ENCODE measurements around the gene RTRAF. TPM values are rescaled to one million over a fixed set of nuclear protein-coding genes. Genes with fewer than 3 reads are reported as not detected.

RTRAF gene
- total and polyA plus RNA-seq, 8 donors: 4.9 to 202 (median 144) TPM

GRCh38 chr14:52008136-52008535 is 18.8 kb downstream of the RTRAF start:
- Histone ChIP-seq H3K27me3 (no peaks in the 10 kb centered on the region), H3K4me1 (peaks cover 1 to 29% (median 10%) of the 10 kb centered on the region in 4 donors), H3K4me3 (no peak overlapping the region), H3K9me3 (no peaks in the 10 kb centered on the region), H3K36me3 (peaks cover 57 to 92% (median 88%) of the 10 kb centered on the region in 4 donors), H3K27ac (no peak overlapping the region)
- TF ChIP-seq POLR2AphosphoS5 (IDR thresholded peaks at IDR 0.05) (no peak), POLR2A (IDR thresholded peaks at IDR 0.05) (no peak), EP300 (IDR thresholded peaks at IDR 0.05) (no peak)
- whole genome bisulfite sequencing, 5 donors: 91 to 99% (median 95%) methylated on average over 3 to 4 of the region's 4 CpGs
- intact Hi-C loops (cut with DNase I; ENCODE audit: low total_unique reads): no loop called here
- DNase-seq: no peak

GRCh38 chr14:52010173-52010693 is 20.9 kb downstream of the RTRAF start:
- no peak for TF ChIP-seq POLR2A (IDR thresholded peaks at IDR 0.05)
- no peak for TF ChIP-seq CTCF (IDR thresholded peaks at IDR 0.05)
- TF ChIP-seq EP300 (IDR thresholded peaks at IDR 0.05): no peak
- TF ChIP-seq POLR2AphosphoS5 (IDR thresholded peaks at IDR 0.05): no peak

GRCh38 chr14:52011523-52011922 is 22.2 kb downstream of the RTRAF start:
- Histone ChIP-seq H3K36me3 (peaks cover 46 to 89% (median 62%) of the 10 kb centered on the region in 4 donors), H3K27ac (peak overlapping the region in 1 of 5 donors; percentile 34), H3K4me1 (peaks cover 0 to 27% (median 2%) of the 10 kb centered on the region in 4 donors), H3K4me3 (no peak overlapping the region), H3K27me3 (no peaks in the 10 kb centered on the region), H3K9me3 (no peaks in the 10 kb centered on the region)
- WGBS, 5 donors: 91 to 95% (median 94%) methylated on average over 9 of the region's 9 CpGs
- TF ChIP-seq POLR2A (IDR thresholded peaks at IDR 0.05) (no peak), POLR2AphosphoS5 (IDR thresholded peaks at IDR 0.05) (no peak), CTCF (IDR thresholded peaks at IDR 0.05) (no peak), EP300 (IDR thresholded peaks at IDR 0.05) (no peak)
- no peak for DNase-seq
- intact Hi-C loops (cut with DNase I; ENCODE audit: low total_unique reads): no loop called here

More at GRCh38 chr14:52010173-52010693, 20.9 kb downstream of the RTRAF start:
- H3K4me3 ChIP-seq: no peak overlapping the region
- H3K27ac ChIP-seq: peak overlapping the region in 1 of 5 donors; percentile 29
- WGBS, 5 donors: 70 to 95% (median 89%) methylated on average over 3 of the region's 3 CpGs
- H3K27me3 ChIP-seq: no peaks in the 10 kb centered on the region
- peaks cover 0 to 22% (median under 1%) of the 10 kb centered on the region in 4 donors for H3K4me1 ChIP-seq
- H3K9me3 ChIP-seq: no peaks in the 10 kb centered on the region
- intact Hi-C loops (cut with DNase I; ENCODE audit: low total_unique reads): no loop called here
- peaks cover 51 to 91% (median 75%) of the 10 kb centered on the region in 4 donors for H3K36me3 ChIP-seq
- DNase-seq: no peak

- H3K27ac ChIP-seq: peak overlapping the region in 4 of 5 donors; percentile 8 to 37 (median 28)
- no peak overlapping the region for H3K4me3 ChIP-seq
- 48 to 57% (median 50%) methylated on average over 4 of the region's 4 CpGs for WGBS, 5 donors
- peaks cover 0 to 27% (median 2%) of the 10 kb centered on the region in 4 donors for H3K4me1 ChIP-seq
- intact Hi-C loops (cut with DNase I; ENCODE audit: low total_unique reads): no loop called here
- peak in 1 of 2 donors; percentile 30 for DNase-seq
- TF ChIP-seq POLR2A (IDR thresholded peaks at IDR 0.05) (no peak), POLR2AphosphoS5 (IDR thresholded peaks at IDR 0.05) (peak in 1 of 3 donors; percentile 52), EP300 (IDR thresholded peaks at IDR 0.05) (no peak), CTCF (IDR thresholded peaks at IDR 0.05) (no peak)
- H3K9me3 ChIP-seq: no peaks in the 10 kb centered on the region
- peaks cover 41 to 79% (median 54%) of the 10 kb centered on the region in 4 donors for H3K36me3 ChIP-seq
- H3K27me3 ChIP-seq: no peaks in the 10 kb centered on the region
Observed at GRCh38 chr14:52012635-52013034, 23.3 kb downstream of the RTRAF start.

Measured in stomach (tissue), 9 donors.